PC-3 (cell line): ENCODE results near the gene ZFC3H1. TPM values are rescaled to one million over a fixed set of nuclear protein-coding genes. Genes with fewer than 3 reads are reported as not detected.

Experiments used
- ATAC-seq: fragments of 200-7000 bp; cut with Tn5 transposase; 2 replicates; pipeline ENCODE4 v1.9.1; 2020; ENCODE audit warnings: mild to moderate bottlenecking, moderate library complexity
- BruUV-seq: library from RNA; stranded (reverse); fragments of 400-500 nt; replicated peaks from 2 replicates; lab custom pipeline; 2021; lab: Mats Ljungman, UMichigan
- CTCF ChIA-PET: fragments of 300-600 bp; sonication (Branson Sonifier 250); formaldehyde crosslinking; loops from one replicate; lab custom pipeline; 2022; ENCODE audit warnings: antibody characterized with exemption; lab: Charles Lee
- POLR2A ChIA-PET: fragments of 300-600 bp; sonication (Branson Sonifier 250); formaldehyde crosslinking; loops from one replicate; lab custom pipeline; 2022; ENCODE audit warnings: antibody characterized with exemption; ENCODE audit not compliant: unreplicated experiment; lab: Charles Lee
- DNase-seq: peaks from one replicate; pipeline ENCODE4 v3.0.0-alpha.2; 2015
- H2AFZ ChIP-seq: fragments of 300-600 bp; sonication (generic); 2 replicates; pipeline ENCODE4 v1.6.0; 2016; ENCODE audit warnings: antibody characterized with exemption, low read length
- H3F3A ChIP-seq: fragments of 300-600 bp; sonication (generic); one replicate; pipeline ENCODE4 v1.6.0; 2017; ENCODE audit warnings: antibody characterized with exemption, low read length, control low read depth, mild to moderate bottlenecking; ENCODE audit not compliant: unreplicated experiment
- H3K27ac ChIP-seq: fragments of 300-600 bp; sonication (generic); 2 replicates; pipeline ENCODE4 v1.5.1; 2016; ENCODE audit warnings: mild to moderate bottlenecking, low read length
- H3K27me3 ChIP-seq: fragments of 300-600 bp; sonication (generic); 2 replicates; pipeline ENCODE4 v1.6.1; 2016; ENCODE audit warnings: low read length, mixed read lengths
- H3K36me3 ChIP-seq: fragments of 300-600 bp; sonication (generic); 2 replicates; pipeline ENCODE4 v1.6.1; 2016; ENCODE audit warnings: low read depth, mixed run types, low read length, mixed read lengths
- H3K4me1 ChIP-seq: fragments of 300-600 bp; sonication (generic); 2 replicates; pipeline ENCODE4 v1.5.1; 2016; ENCODE audit warnings: low read length; ENCODE audit not compliant: insufficient read depth
- H3K4me2 ChIP-seq: fragments of 300-600 bp; sonication (generic); 2 replicates; pipeline ENCODE4 v1.6.0; 2016; ENCODE audit warnings: low read length
- H3K4me3 ChIP-seq: fragments of 300-600 bp; sonication (generic); 2 replicates; pipeline ENCODE4 v1.5.1; 2016; ENCODE audit warnings: mild to moderate bottlenecking, low read length, mixed read lengths
- H3K79me2 ChIP-seq: fragments of 300-600 bp; sonication (generic); 2 replicates; pipeline ENCODE4 v1.6.1; 2017; ENCODE audit warnings: low read length, mixed read lengths
- H3K9ac ChIP-seq: fragments of 300-600 bp; sonication (generic); 2 replicates; pipeline ENCODE4 v1.6.0; 2016; ENCODE audit warnings: mild to moderate bottlenecking, low read length
- H3K9me2 ChIP-seq: fragments of 300-600 bp; sonication (generic); replicated peaks from 2 replicates; pipeline ENCODE4 v1.6.1; 2016; ENCODE audit warnings: mixed run types, low read length, mixed read lengths
- H3K9me3 ChIP-seq: fragments of 300-600 bp; sonication (generic); 2 replicates; pipeline ENCODE4 v1.6.1; 2016; ENCODE audit warnings: low read length, mixed read lengths
- H4K20me1 ChIP-seq: fragments of 300-600 bp; sonication (generic); 2 replicates; pipeline ENCODE4 v1.6.1; 2016; ENCODE audit warnings: low read length, mixed read lengths
- EZH2 ChIP-seq: fragments of 300-600 bp; sonication (generic); IDR thresholded peaks from one replicate; pipeline ENCODE4 v1.6.1; 2017; ENCODE audit warnings: antibody characterized with exemption, mild to moderate bottlenecking, low read length; ENCODE audit not compliant: unreplicated experiment
- EZH2phosphoT487 ChIP-seq: fragments of 300-600 bp; sonication (generic); IDR thresholded peaks from 2 replicates; pipeline ENCODE4 v1.6.1; 2018; ENCODE audit warnings: mild to moderate bottlenecking, antibody characterized with exemption, low read length, borderline replicate concordance
- intact Hi-C: fragments of 100-400 bp; cut with micrococcal nuclease; formaldehyde crosslinking; loops from 2 replicates; pipeline ENCODE4 v1.9.0; 2023
- total RNA-seq: library from RNA; depleted of rRNA; stranded (reverse); fragments of >200 nt; gene quantifications from 2 replicates; pipeline ENCODE4 v1.2.3, GENCODE V29; 2014
- TF ChIP-seq, protein P1 (sequence below): fragments of 300-600 bp; sonication (generic); conservative IDR thresholded peaks from 2 replicates; pipeline ENCODE4 v1.5.1; 2017; ENCODE audit warnings: antibody characterized with exemption, low read depth, mild to moderate bottlenecking, low read length

The ZFC3H1 gene
- total RNA-seq, 1 experiment from 2014 or later, result 13.7 TPM

GRCh38 chr12:71685312-71685906 is 21.8 kb upstream of the ZFC3H1 start:
- DNase-seq (no peak), ATAC-seq (no peak)
- H3K4me3 ChIP-seq, result peak overlapping the region; percentile 69
- no peaks in the 10 kb centered on the region for H3K27me3 ChIP-seq
- POLR2A ChIA-PET, result interaction anchor here (0.5 to 1.2 kb wide), 3 partner anchors 21 to 1999 kb away, joined by 3 to 8 read pairs (median 3); partner anchors contain the start of gene THAP2
- intact Hi-C loops, result no loop called here
- no peaks in the 10 kb centered on the region for H3K9me2 ChIP-seq
- H3K27ac ChIP-seq, result peak overlapping the region; percentile 67
- H4K20me1 ChIP-seq, result no peaks in the 10 kb centered on the region
- H3K4me2 ChIP-seq, result peak overlapping the region; percentile 90
- TSS peak; percentile 82 for BruUV-seq
- H2AFZ ChIP-seq, result peak overlapping the region; percentile 91
- H3K9ac ChIP-seq, result peak overlapping the region; percentile 83
- H3K79me2 ChIP-seq, result peaks cover 19% of the 10 kb centered on the region
- TF ChIP-seq, protein P1, sequence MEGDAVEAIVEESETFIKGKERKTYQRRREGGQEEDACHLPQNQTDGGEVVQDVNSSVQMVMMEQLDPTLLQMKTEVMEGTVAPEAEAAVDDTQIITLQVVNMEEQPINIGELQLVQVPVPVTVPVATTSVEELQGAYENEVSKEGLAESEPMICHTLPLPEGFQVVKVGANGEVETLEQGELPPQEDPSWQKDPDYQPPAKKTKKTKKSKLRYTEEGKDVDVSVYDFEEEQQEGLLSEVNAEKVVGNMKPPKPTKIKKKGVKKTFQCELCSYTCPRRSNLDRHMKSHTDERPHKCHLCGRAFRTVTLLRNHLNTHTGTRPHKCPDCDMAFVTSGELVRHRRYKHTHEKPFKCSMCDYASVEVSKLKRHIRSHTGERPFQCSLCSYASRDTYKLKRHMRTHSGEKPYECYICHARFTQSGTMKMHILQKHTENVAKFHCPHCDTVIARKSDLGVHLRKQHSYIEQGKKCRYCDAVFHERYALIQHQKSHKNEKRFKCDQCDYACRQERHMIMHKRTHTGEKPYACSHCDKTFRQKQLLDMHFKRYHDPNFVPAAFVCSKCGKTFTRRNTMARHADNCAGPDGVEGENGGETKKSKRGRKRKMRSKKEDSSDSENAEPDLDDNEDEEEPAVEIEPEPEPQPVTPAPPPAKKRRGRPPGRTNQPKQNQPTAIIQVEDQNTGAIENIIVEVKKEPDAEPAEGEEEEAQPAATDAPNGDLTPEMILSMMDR, result no peak
- CTCF ChIA-PET, result interaction anchor here (0.6 to 1.9 kb wide), 5 partner anchors 22 to 69 kb away, joined by 3 to 24 read pairs (median 5); partner anchors contain the start of genes RAB21 and ZFC3H1
- no peaks in the 10 kb centered on the region for H3F3A ChIP-seq
- no peaks in the 10 kb centered on the region for H3K36me3 ChIP-seq
- peaks cover 25% of the 10 kb centered on the region for H3K4me1 ChIP-seq
- no peaks in the 10 kb centered on the region for H3K9me3 ChIP-seq

DNA sequence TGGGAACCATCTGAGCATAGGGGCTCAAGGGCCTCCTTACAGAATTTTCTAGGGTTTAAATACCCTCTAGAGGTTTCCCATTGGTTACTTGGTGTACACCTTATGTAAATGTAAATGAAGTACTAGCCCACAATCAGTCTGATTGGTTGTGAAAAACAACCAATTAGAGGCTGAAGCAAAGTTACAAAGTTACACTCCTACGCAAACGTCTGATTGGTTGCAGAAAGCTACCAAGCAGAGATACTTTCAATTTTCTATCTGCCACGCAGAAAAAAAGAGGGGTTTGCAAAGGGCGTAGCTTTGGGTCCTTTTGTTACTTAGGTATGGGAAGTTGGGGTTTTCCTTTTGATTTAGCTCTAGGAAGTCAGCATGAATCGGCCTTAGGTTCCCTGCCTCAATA is 20.4 kb upstream of the ZFC3H1 start:
- no peak overlapping the region for H2AFZ ChIP-seq
- no peak for DNase-seq
- no peaks in the 10 kb centered on the region for H4K20me1 ChIP-seq
- TF ChIP-seq, protein P1, result no peak
- TF ChIP-seq EZH2, result no peak
- TF ChIP-seq EZH2phosphoT487, result no peak
- H3K9me2 ChIP-seq, result no peaks in the 10 kb centered on the region
- BruUV-seq, result no TSS peak
- no peaks in the 10 kb centered on the region for H3K9me3 ChIP-seq
- no peak overlapping the region for H3K9ac ChIP-seq
- H3K4me1 ChIP-seq, result peaks cover 25% of the 10 kb centered on the region
- H3F3A ChIP-seq, result no peaks in the 10 kb centered on the region
- H3K4me2 ChIP-seq, result no peak overlapping the region
- no peaks in the 10 kb centered on the region for H3K36me3 ChIP-seq
- H3K4me3 ChIP-seq, result no peak overlapping the region
- H3K27me3 ChIP-seq, result no peaks in the 10 kb centered on the region
- intact Hi-C loops, result no loop called here
- H3K79me2 ChIP-seq, result peaks cover 19% of the 10 kb centered on the region
- ATAC-seq, result no peak
- POLR2A ChIA-PET, result no interaction called here
- H3K27ac ChIP-seq, result no peak overlapping the region
- CTCF ChIA-PET, result interaction anchor here (0.6 kb wide), 1 partner anchor 21 kb away, joined by 4 read pairs; no protein-coding TSS in a partner anchor

- intact Hi-C loops, result no loop called here
- Histone ChIP-seq H3K4me1 (peaks cover 25% of the 10 kb centered on the region), H3K36me3 (no peaks in the 10 kb centered on the region), H3K79me2 (peaks cover 19% of the 10 kb centered on the region), H3K27me3 (no peaks in the 10 kb centered on the region), H3K4me3 (no peak overlapping the region), H3F3A (no peaks in the 10 kb centered on the region), H3K4me2 (no peak overlapping the region), H2AFZ (no peak overlapping the region), H3K27ac (no peak overlapping the region), H3K9ac (no peak overlapping the region), H4K20me1 (no peaks in the 10 kb centered on the region), H3K9me2 (no peaks in the 10 kb centered on the region), H3K9me3 (no peaks in the 10 kb centered on the region)
- DNase-seq (no peak), ATAC-seq (no peak)
- ChIA-PET POLR2A (no interaction called here), CTCF (no interaction called here)
- TF ChIP-seq EZH2phosphoT487, result no peak
- no TSS peak for BruUV-seq
These were observed 20.0 kb upstream of the ZFC3H1 start for GRCh38 chr12:71683633-71684032.
